HepG2 (cell line): ENCODE results near the gene OR2A25.

ENCODE experiments used
- DR1 ChIP-seq: sonication (generic); formaldehyde crosslinking; IDR thresholded peaks from 2 replicates; pipeline ENCODE4 v1.8.0; 2021; ENCODE audit warnings: mild to moderate bottlenecking, missing genetic modification reagents, inconsistent platforms
- EHMT2 ChIP-seq: fragments of 200-600 bp; sonication (generic); IDR thresholded peaks from 2 replicates; pipeline ENCODE4 v1.7.0; 2017; ENCODE audit warnings: antibody characterized with exemption, low read depth, low read length, borderline replicate concordance
- POLR2A ChIP-seq, 2 experiments: IDR thresholded peaks; 2 replicates each; pipeline ENCODE4 v1.6.1; 2011; ENCODE audit warnings: low read depth in 2 of 2, low read length in 2 of 2, mild to moderate bottlenecking in 1 of 2, moderate library complexity in 1 of 2; ENCODE audit not compliant: insufficient read depth in 1 of 2
- SALL2 ChIP-seq: sonication (generic); formaldehyde crosslinking; IDR thresholded peaks from 2 replicates; pipeline ENCODE4 v1.8.1; 2023; ENCODE audit warnings: mild to moderate bottlenecking, missing genetic modification reagents, inconsistent platforms
- SIX4 ChIP-seq: sonication (generic); formaldehyde crosslinking; IDR thresholded peaks from 2 replicates; pipeline ENCODE4 v1.4.0; 2020; ENCODE audit warnings: missing genetic modification reagents
- SMARCC2 ChIP-seq: fragments of 450-650 bp; IDR thresholded peaks from 2 replicates; pipeline ENCODE4 v1.6.1; 2017; ENCODE audit warnings: antibody characterized with exemption, mild to moderate bottlenecking
- TEAD2 ChIP-seq: sonication (generic); formaldehyde crosslinking; IDR thresholded peaks from 2 replicates; pipeline ENCODE4 v1.9.0; 2021; ENCODE audit warnings: missing genetic modification reagents
- U2AF1 ChIP-seq: fragments of 200-400 bp; formaldehyde crosslinking; optimal IDR thresholded peaks from 2 replicates; pipeline ENCODE3; 2017; ENCODE audit warnings: mild to moderate bottlenecking, low read depth, low read length
- ZNF138 ChIP-seq: sonication (generic); formaldehyde crosslinking; IDR thresholded peaks from 2 replicates; pipeline ENCODE4 v1.5.0; 2020; ENCODE audit warnings: mild to moderate bottlenecking, low read depth, missing genetic modification reagents
- TF ChIP-seq, protein P1 (sequence below): IDR thresholded peaks from 2 replicates; pipeline ENCODE4 v1.6.1; 2012; ENCODE audit warnings: inconsistent platforms
- TF ChIP-seq, protein P2 (sequence below): sonication (generic); formaldehyde crosslinking; IDR thresholded peaks from 2 replicates; pipeline ENCODE4 v1.4.0; 2020; ENCODE audit warnings: missing genetic modification reagents
- TF ChIP-seq, protein P3 (sequence below): sonication (generic); formaldehyde crosslinking; IDR thresholded peaks from 2 replicates; pipeline ENCODE4 v1.4.0; 2020; ENCODE audit warnings: missing genetic modification reagents

DNA sequence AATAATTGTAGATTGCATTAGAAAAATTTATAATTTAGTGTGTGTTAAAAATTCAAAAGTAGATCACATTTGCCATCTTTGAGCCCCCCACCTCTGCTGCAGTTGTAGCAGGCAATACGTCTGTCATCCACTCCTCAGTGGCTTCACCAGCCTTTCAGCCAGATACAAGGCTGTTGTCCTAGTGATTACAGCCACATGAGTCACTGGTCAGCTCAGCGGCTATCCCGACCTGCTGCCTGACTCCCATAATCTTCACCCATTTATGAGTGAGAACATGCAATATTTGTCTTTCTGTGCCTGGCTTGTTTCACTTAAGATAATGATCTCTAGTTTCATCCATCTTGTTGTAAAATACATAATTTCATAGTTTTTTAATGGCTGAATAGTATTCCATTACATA is 11.7 kb upstream of the OR2A25 start:
- TF ChIP-seq, protein P1, sequence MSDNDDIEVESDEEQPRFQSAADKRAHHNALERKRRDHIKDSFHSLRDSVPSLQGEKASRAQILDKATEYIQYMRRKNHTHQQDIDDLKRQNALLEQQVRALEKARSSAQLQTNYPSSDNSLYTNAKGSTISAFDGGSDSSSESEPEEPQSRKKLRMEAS, result no peak
- TF ChIP-seq POLR2A (IDR thresholded peaks at IDR 0.05; ENCODE audit: insufficient read depth in 1 of 2, low read depth in 2 of 2, low read length in 2 of 2), result no peak
- TF ChIP-seq, protein P2, sequence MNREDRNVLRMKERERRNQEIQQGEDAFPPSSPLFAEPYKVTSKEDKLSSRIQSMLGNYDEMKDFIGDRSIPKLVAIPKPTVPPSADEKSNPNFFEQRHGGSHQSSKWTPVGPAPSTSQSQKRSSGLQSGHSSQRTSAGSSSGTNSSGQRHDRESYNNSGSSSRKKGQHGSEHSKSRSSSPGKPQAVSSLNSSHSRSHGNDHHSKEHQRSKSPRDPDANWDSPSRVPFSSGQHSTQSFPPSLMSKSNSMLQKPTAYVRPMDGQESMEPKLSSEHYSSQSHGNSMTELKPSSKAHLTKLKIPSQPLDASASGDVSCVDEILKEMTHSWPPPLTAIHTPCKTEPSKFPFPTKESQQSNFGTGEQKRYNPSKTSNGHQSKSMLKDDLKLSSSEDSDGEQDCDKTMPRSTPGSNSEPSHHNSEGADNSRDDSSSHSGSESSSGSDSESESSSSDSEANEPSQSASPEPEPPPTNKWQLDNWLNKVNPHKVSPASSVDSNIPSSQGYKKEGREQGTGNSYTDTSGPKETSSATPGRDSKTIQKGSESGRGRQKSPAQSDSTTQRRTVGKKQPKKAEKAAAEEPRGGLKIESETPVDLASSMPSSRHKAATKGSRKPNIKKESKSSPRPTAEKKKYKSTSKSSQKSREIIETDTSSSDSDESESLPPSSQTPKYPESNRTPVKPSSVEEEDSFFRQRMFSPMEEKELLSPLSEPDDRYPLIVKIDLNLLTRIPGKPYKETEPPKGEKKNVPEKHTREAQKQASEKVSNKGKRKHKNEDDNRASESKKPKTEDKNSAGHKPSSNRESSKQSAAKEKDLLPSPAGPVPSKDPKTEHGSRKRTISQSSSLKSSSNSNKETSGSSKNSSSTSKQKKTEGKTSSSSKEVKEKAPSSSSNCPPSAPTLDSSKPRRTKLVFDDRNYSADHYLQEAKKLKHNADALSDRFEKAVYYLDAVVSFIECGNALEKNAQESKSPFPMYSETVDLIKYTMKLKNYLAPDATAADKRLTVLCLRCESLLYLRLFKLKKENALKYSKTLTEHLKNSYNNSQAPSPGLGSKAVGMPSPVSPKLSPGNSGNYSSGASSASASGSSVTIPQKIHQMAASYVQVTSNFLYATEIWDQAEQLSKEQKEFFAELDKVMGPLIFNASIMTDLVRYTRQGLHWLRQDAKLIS (CRISPR knock-in tag), result no peak
- TF ChIP-seq SIX4 (CRISPR knock-in tag), result no peak
- TF ChIP-seq U2AF1, result no peak
- TF ChIP-seq SALL2 (CRISPR knock-in tag), result no peak
- TF ChIP-seq DR1 (CRISPR knock-in tag), result no peak
- no peak for TF ChIP-seq EHMT2
- TF ChIP-seq, protein P3, sequence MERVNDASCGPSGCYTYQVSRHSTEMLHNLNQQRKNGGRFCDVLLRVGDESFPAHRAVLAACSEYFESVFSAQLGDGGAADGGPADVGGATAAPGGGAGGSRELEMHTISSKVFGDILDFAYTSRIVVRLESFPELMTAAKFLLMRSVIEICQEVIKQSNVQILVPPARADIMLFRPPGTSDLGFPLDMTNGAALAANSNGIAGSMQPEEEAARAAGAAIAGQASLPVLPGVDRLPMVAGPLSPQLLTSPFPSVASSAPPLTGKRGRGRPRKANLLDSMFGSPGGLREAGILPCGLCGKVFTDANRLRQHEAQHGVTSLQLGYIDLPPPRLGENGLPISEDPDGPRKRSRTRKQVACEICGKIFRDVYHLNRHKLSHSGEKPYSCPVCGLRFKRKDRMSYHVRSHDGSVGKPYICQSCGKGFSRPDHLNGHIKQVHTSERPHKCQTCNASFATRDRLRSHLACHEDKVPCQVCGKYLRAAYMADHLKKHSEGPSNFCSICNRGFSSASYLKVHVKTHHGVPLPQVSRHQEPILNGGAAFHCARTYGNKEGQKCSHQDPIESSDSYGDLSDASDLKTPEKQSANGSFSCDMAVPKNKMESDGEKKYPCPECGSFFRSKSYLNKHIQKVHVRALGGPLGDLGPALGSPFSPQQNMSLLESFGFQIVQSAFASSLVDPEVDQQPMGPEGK (CRISPR knock-in tag), result no peak
- TF ChIP-seq TEAD2 (CRISPR knock-in tag), result no peak
- TF ChIP-seq ZNF138 (CRISPR knock-in tag), result no peak
- no peak for TF ChIP-seq SMARCC2
